CD14-positive monocyte (primary cell): ENCODE measurements around the gene FAM120A. TPM values are rescaled to one million over a fixed set of nuclear protein-coding genes. Genes with fewer than 3 reads are reported as not detected.

Source experiments
- DNase-seq, 3 donors: peaks; one replicate each; pipeline ENCODE4 v3.0.0-alpha.2; 2011 to 2022
- H2AFZ ChIP-seq: 2 replicates; pipeline ENCODE4 v1.6.0; 2012; ENCODE audit warnings: mild to moderate bottlenecking, low read depth, low read length, inconsistent platforms; ENCODE audit not compliant: insufficient read depth, poor library complexity, severe bottlenecking
- H3K27ac ChIP-seq, 2 donors: 1 replicate in 1 of 2; 2 replicates in 1 of 2; pipeline ENCODE4 v1.5.1; 2012 to 2013; ENCODE audit warnings: low read length in 2 of 2, control low read depth in 1 of 2, inconsistent platforms in 1 of 2, low read depth in 1 of 2, mild to moderate bottlenecking in 1 of 2
- H3K27me3 ChIP-seq, 2 donors: one replicate each; pipeline versions ENCODE4 v1.6.0 to v1.6.1; 2011 to 2013; ENCODE audit warnings: low read length in 2 of 2; ENCODE audit not compliant: control insufficient read depth in 2 of 2, insufficient read depth in 2 of 2
- H3K36me3 ChIP-seq, 2 donors: replicated peaks in 1 of 2; 1 replicate in 1 of 2; 2 replicates in 1 of 2; pipeline versions ENCODE4 v1.5.1 to v1.6.1; 2012 to 2013; ENCODE audit warnings: low read length in 2 of 2, control low read depth in 1 of 2, inconsistent platforms in 1 of 2, mild to moderate bottlenecking in 1 of 2; ENCODE audit not compliant: insufficient read depth in 2 of 2, control insufficient read depth in 1 of 2
- H3K4me1 ChIP-seq, 2 donors: 1 replicate in 1 of 2; 2 replicates in 1 of 2; pipeline versions ENCODE4 v1.5.1 to v1.6.1; 2012 to 2013; ENCODE audit warnings: low read length in 2 of 2, control low read depth in 1 of 2, inconsistent platforms in 1 of 2, mild to moderate bottlenecking in 1 of 2, moderate library complexity in 1 of 2; ENCODE audit not compliant: insufficient read depth in 2 of 2, control insufficient read depth in 1 of 2
- H3K4me2 ChIP-seq: replicated peaks from 2 replicates; pipeline ENCODE3; 2012; ENCODE audit warnings: low read length, moderate library complexity, mild to moderate bottlenecking; ENCODE audit not compliant: poor library complexity, severe bottlenecking; ENCODE audit errors: extremely low read depth
- H3K4me3 ChIP-seq, 3 experiments: fragments of 200-600 bp in 1 of 3; sonication (generic) in 1 of 3; replicated peaks in 1 of 3; 1 replicate in 2 of 3; 2 replicates in 1 of 3; pipeline ENCODE4 v1.5.1; 2011 to 2013; ENCODE audit warnings: low read length in 3 of 3, mild to moderate bottlenecking in 3 of 3, control low read depth in 2 of 3, low read depth in 2 of 3, inconsistent platforms in 1 of 3, moderate library complexity in 1 of 3
- H3K79me2 ChIP-seq: 2 replicates; pipeline ENCODE4 v1.6.0; 2012; ENCODE audit warnings: mild to moderate bottlenecking, control low read depth, inconsistent platforms, low read length, moderate library complexity; ENCODE audit not compliant: insufficient read depth
- H3K9ac ChIP-seq: 2 replicates; pipeline ENCODE4 v1.6.0; 2017; ENCODE audit warnings: low read length, mild to moderate bottlenecking; ENCODE audit not compliant: insufficient read depth, poor library complexity, severe bottlenecking
- H3K9me3 ChIP-seq, 2 donors: replicated peaks in 1 of 2; 1 replicate in 1 of 2; 2 replicates in 1 of 2; pipeline versions ENCODE4 v1.5.1 to v1.6.1; 2012 to 2013; ENCODE audit warnings: low read length in 2 of 2, control low read depth in 1 of 2; ENCODE audit not compliant: control insufficient read depth in 1 of 2, insufficient read depth in 1 of 2
- H4K20me1 ChIP-seq: 2 replicates; pipeline ENCODE4 v1.6.0; 2012; ENCODE audit warnings: mild to moderate bottlenecking, low read length, control low read depth, moderate library complexity; ENCODE audit not compliant: insufficient read depth
- H3K27ac Mint-ChIP-seq, 7 donors: one replicate each; pipeline ENCODE4 v1.8.0; 2020; ENCODE audit warnings: mild to moderate bottlenecking in 7 of 7, mixed read lengths in 7 of 7, moderate library complexity in 6 of 7, inconsistent platforms in 2 of 7
- H3K27me3 Mint-ChIP-seq, 3 donors: one replicate each; pipeline ENCODE4 v1.8.0; 2021 to 2022; ENCODE audit warnings: low read depth in 3 of 3, mild to moderate bottlenecking in 3 of 3, mixed read lengths in 3 of 3, moderate library complexity in 3 of 3, inconsistent platforms in 1 of 3
- H3K36me3 Mint-ChIP-seq, 2 donors: one replicate each; pipeline ENCODE4 v1.8.0; 2020; ENCODE audit warnings: mixed read lengths in 2 of 2, inconsistent platforms in 1 of 2, mild to moderate bottlenecking in 1 of 2
- H3K4me1 Mint-ChIP-seq: one replicate; pipeline ENCODE4 v1.8.0; 2020; ENCODE audit warnings: mild to moderate bottlenecking, mixed read lengths
- H3K4me3 Mint-ChIP-seq, 2 donors: one replicate each; pipeline ENCODE4 v1.8.0; 2020; ENCODE audit warnings: mild to moderate bottlenecking in 2 of 2, mixed read lengths in 2 of 2, moderate library complexity in 1 of 2
- H3K9me3 Mint-ChIP-seq, 7 donors: one replicate each; pipeline ENCODE4 v1.8.0; 2020 to 2022; ENCODE audit warnings: mixed read lengths in 7 of 7, mild to moderate bottlenecking in 6 of 7, moderate library complexity in 6 of 7, inconsistent platforms in 2 of 7
- CTCF ChIP-seq: fragments of 200-600 bp; IDR thresholded peaks from one replicate; pipeline ENCODE4 v1.8.0; 2022; ENCODE audit warnings: antibody characterized with exemption, mild to moderate bottlenecking
- WGBS: methylation state at CpG from one replicate; pipeline ENCODE4 v1.1.5; 2013; ENCODE audit warnings: missing lambda C conversion rate; ENCODE audit not compliant: insufficient coverage; 5-methylcytosine and 5-hydroxymethylcytosine counted together
- intact Hi-C, 2 donors: fragments of 100-400 bp; cut with micrococcal nuclease; formaldehyde crosslinking; loops; one replicate each; pipeline versions ENCODE4 v1.15.0 to v1.15.1; 2023
- polyA plus RNA-seq, 3 donors: library from polyadenylated mRNA; depleted of rRNA in 1 of 3; unstranded in 2 of 3; stranded (reverse) in 1 of 3; fragments of 300-500 nt in 2 of 3; fragments of >200 nt in 1 of 3; fragmentation: Illumina TruSeq in 2 of 3; gene quantifications; 1 replicate in 2 of 3; 2 replicates in 1 of 3; pipeline ENCODE4 v1.2.3, GENCODE V29; 2012 to 2021

FAM120A gene
- polyA plus RNA-seq, 3 donors, result 10.4 to 76.6 (median 12.7) TPM

- no peak overlapping the region for H2AFZ ChIP-seq
- H3K9me3 ChIP-seq, result no peaks in the 10 kb centered on the region
- TF ChIP-seq CTCF, result no peak
- H3K9me3 Mint-ChIP-seq, result no peaks in the 10 kb centered on the region
- no peak overlapping the region for H3K4me3 ChIP-seq
- H3K27ac Mint-ChIP-seq, result no peak overlapping the region
- peaks cover 18% of the 10 kb centered on the region for H3K4me1 Mint-ChIP-seq
- H3K9ac ChIP-seq, result no peak overlapping the region
- no peak overlapping the region for H3K4me2 ChIP-seq
- H3K4me3 Mint-ChIP-seq, result no peak overlapping the region
- peaks cover 5 to 14% of the 10 kb centered on the region in 2 donors for H3K4me1 ChIP-seq
- H3K27me3 Mint-ChIP-seq, result no peaks in the 10 kb centered on the region
- peak overlapping the region in 1 of 2 donors; percentile 17 for H3K27ac ChIP-seq
- H3K27me3 ChIP-seq, result no peaks in the 10 kb centered on the region
- peaks cover 48% of the 10 kb centered on the region for H4K20me1 ChIP-seq
- H3K36me3 Mint-ChIP-seq, result peaks cover 76 to 86% of the 10 kb centered on the region in 2 donors
- H3K36me3 ChIP-seq, result peaks cover 74 to 90% of the 10 kb centered on the region in 2 donors
- peaks cover 87% of the 10 kb centered on the region for H3K79me2 ChIP-seq
- WGBS, result 92% methylated on average over 3 of the region's 3 CpGs
- intact Hi-C loops, result no loop called here
- no peak for DNase-seq
Observed at GRCh38 chr9:93496285-93496684, 44.8 kb downstream of the FAM120A start.

GRCh38 chr9:93500571-93501298, 49.2 kb downstream of the FAM120A start:
- Histone ChIP-seq H2AFZ (no peak overlapping the region), H4K20me1 (peaks cover 8% of the 10 kb centered on the region), H3K4me3 (peak overlapping the region in 1 of 3 experiments; percentile 61), H3K9me3 (no peaks in the 10 kb centered on the region), H3K27me3 (no peaks in the 10 kb centered on the region), H3K9ac (no peak overlapping the region), H3K4me1 (peaks cover 43 to 56% of the 10 kb centered on the region in 2 donors), H3K79me2 (peaks cover 78% of the 10 kb centered on the region), H3K27ac (peak overlapping the region; percentile 27 to 72), H3K4me2 (peak overlapping the region; percentile 67), H3K36me3 (peaks cover 44 to 53% of the 10 kb centered on the region in 2 donors)
- Mint-ChIP-seq H3K4me3 (peak overlapping the region; percentile 69 to 82), H3K27ac (peak overlapping the region; percentile 86 to 99 (median 87)), H3K4me1 (peaks cover 58% of the 10 kb centered on the region), H3K9me3 (peaks cover 0 to 2% (median 0%) of the 10 kb centered on the region in 7 donors), H3K36me3 (peaks cover 71 to 73% of the 10 kb centered on the region in 2 donors), H3K27me3 (no peaks in the 10 kb centered on the region)
- no peak for DNase-seq
- TF ChIP-seq CTCF, result no peak
- WGBS, result 83% methylated on average over 2 of the region's 4 CpGs
- intact Hi-C loops, result loop anchor here (5.0 to 10.0 kb wide), 3 partner anchors 48 to 406 kb away; partner anchors contain the start of genes CARD19 (in 1 of the 2), FAM120A (in 1 of the 2) and FAM120AOS (in 1 of the 2)
